ENCODE results near the gene LYPD6B. TPM values are rescaled to one million over a fixed set of nuclear protein-coding genes. Genes with fewer than 3 reads are reported as not detected.

The LYPD6B gene
- total RNA-seq, 1 donor from 2014 or later = not detected

DNA sequence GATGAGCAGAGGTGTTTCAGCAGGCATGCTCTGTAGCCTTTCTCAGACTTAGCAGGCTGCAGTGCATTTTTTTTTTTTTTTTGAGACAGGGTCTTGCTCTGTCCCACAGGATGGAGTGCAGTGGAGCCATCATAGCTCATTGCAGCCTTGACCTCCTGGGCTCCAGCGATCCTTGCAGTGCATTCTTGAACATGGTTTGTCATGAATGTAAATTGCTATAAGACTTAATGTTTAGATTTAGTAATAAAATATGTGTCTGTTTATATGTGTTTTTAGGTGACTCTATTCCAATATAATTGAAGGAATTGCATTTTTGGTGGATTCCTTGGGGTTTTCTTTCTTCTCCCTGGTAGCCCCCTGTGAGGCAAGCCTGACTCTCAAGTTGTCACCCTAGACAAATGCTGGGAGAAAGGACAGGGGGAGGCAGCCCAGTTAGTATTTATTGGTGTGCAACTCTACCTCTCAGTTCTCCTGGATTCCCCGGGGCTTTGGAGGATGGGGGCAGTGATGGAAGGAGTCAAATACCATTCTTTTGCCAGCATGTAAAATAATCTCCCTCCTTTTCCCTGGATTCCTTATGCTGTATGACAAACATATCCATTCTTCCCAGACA is 22.7 kb downstream of the LYPD6B start:
- TF ChIP-seq, protein P1, sequence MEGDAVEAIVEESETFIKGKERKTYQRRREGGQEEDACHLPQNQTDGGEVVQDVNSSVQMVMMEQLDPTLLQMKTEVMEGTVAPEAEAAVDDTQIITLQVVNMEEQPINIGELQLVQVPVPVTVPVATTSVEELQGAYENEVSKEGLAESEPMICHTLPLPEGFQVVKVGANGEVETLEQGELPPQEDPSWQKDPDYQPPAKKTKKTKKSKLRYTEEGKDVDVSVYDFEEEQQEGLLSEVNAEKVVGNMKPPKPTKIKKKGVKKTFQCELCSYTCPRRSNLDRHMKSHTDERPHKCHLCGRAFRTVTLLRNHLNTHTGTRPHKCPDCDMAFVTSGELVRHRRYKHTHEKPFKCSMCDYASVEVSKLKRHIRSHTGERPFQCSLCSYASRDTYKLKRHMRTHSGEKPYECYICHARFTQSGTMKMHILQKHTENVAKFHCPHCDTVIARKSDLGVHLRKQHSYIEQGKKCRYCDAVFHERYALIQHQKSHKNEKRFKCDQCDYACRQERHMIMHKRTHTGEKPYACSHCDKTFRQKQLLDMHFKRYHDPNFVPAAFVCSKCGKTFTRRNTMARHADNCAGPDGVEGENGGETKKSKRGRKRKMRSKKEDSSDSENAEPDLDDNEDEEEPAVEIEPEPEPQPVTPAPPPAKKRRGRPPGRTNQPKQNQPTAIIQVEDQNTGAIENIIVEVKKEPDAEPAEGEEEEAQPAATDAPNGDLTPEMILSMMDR (IDR thresholded peaks at IDR 0.05; ENCODE audit: borderline replicate concordance) = no peak
- H3K27me3 ChIP-seq (ENCODE audit: low read depth) = peaks cover 7% of the 10 kb centered on the region
- DNase-seq = no peak
- H3K4me3 ChIP-seq = no peak overlapping the region
- no peaks in the 10 kb centered on the region for H3K4me1 ChIP-seq
- intact Hi-C loops (cut with micrococcal nuclease) = no loop called here
- H3K9me3 ChIP-seq (replicated peaks) = no peaks in the 10 kb centered on the region
- H3K27ac ChIP-seq (replicated peaks) = no peak overlapping the region
- no peaks in the 10 kb centered on the region for H3K36me3 ChIP-seq

DNA sequence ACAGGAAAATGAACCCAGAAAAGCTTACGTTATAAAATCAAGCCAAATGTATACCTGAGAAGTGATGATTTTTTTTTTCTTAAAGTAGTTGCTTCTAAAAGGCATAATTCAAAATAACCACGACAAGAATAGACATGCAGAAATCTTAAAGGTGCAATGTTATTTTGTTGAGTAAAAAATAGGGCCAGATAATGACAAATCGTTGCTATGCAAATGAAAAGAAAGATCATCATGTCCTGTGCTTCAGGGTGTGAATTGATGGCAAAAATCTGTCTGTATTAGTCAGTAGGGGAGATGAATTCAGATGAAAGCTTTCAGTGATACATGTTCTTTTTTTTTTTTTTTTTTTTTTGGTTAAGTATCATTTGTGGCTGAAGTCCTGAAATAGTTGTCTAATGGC is 24.0 kb downstream of the LYPD6B start:
- H3K27ac ChIP-seq (replicated peaks) = no peak overlapping the region
- no peaks in the 10 kb centered on the region for H3K36me3 ChIP-seq
- DNase-seq = no peak
- intact Hi-C loops (cut with micrococcal nuclease) = no loop called here
- TF ChIP-seq, protein P1 (IDR thresholded peaks at IDR 0.05; ENCODE audit: borderline replicate concordance) = no peak
- H3K9me3 ChIP-seq (replicated peaks) = no peaks in the 10 kb centered on the region
- no peaks in the 10 kb centered on the region for H3K27me3 ChIP-seq (ENCODE audit: low read depth)
- H3K4me3 ChIP-seq = no peak overlapping the region
- H3K4me1 ChIP-seq = no peaks in the 10 kb centered on the region

DNA sequence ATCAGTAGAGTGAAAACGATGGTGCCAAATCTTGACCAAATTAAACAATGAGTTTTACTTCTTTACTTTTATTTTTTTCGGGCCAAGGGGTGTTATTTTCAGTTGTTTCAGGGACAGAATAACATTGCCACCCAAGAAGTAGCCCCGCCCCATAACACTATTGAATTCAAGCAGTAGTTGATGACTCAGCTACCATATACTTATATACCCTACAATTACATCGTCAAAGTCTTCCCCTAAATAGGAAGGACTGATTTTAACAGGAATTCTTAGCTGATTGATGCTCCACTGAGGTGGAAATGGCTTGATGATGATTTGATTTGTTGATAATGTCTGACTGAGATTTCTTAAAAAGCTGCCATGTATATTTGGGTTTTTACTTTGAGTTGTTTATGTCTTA is 24.7 kb downstream of the LYPD6B start:
- intact Hi-C loops (cut with micrococcal nuclease) = no loop called here
- DNase-seq = no peak
- no peaks in the 10 kb centered on the region for H3K27me3 ChIP-seq (ENCODE audit: low read depth)
- H3K36me3 ChIP-seq = no peaks in the 10 kb centered on the region
- TF ChIP-seq, protein P1 (IDR thresholded peaks at IDR 0.05; ENCODE audit: borderline replicate concordance) = no peak
- H3K27ac ChIP-seq (replicated peaks) = no peak overlapping the region
- no peak overlapping the region for H3K4me3 ChIP-seq
- H3K9me3 ChIP-seq (replicated peaks) = no peaks in the 10 kb centered on the region
- no peaks in the 10 kb centered on the region for H3K4me1 ChIP-seq

DNA sequence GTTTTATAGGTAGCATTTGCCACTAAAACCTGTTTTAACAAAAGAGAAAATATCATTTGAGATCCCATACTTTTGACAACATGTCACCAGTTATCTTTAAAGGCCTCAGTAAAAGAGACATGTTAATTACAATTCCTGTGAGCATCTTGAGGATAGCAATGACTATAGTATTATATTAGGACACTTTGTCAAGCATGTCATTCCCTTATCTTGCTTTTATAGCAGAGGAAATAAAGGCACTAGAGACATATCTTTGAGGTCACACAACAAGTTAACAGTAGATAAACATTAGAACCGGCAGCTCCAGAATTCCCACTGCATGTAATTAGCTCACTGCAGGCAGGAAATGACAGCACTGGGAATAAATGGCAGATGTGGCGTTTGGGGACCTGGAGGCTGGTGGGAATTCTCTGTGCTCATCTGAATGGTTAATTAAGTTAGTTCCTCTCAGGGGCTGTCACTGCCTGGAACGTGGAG is 25.9 kb downstream of the LYPD6B start:
- intact Hi-C loops (cut with micrococcal nuclease) = no loop called here
- no peak overlapping the region for H3K4me3 ChIP-seq
- TF ChIP-seq, protein P1 (IDR thresholded peaks at IDR 0.05; ENCODE audit: borderline replicate concordance) = no peak

DNA sequence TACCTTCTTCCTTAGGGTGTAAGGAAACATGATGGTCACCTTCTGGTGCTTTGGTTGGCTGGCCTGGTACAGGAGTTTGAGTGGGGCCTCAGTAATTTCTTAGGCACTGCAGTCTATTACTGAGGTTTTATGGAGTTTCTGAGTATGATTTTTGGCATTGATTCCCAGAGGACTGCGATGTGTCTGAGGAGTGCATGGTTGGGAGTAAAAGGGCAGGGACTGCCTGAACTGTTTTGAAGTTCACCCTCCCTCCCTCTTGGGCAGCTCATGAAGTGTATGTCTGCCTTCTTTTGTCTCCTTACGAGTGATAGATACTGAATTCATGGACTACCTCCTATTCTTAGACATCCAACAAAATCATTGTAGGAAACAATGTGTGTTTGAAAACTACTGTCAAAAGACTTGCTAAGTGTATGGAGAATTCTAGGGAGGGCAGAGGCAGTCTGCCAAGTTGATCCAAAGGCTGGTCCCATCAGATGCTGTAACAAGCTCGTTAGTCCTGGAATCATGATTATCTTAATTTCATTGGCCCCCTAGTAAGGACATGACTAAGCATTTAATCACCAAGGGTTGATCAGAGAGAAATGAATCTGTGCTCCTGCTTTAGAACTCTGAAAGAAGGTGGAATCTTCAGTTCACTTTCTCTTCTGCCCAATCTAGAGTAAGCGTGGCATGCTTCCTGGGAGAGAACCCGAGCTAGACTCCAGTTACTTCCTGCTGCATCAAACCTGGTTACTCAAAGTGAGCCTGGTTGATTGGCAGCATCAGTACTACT is 26.5 kb downstream of the LYPD6B start:
- no peak overlapping the region for H3K27ac ChIP-seq (replicated peaks)
- H3K4me1 ChIP-seq = peaks cover 5% of the 10 kb centered on the region
- H3K4me3 ChIP-seq = no peak overlapping the region
- no peak for DNase-seq
- TF ChIP-seq, protein P1 (IDR thresholded peaks at IDR 0.05; ENCODE audit: borderline replicate concordance) = no peak
- no peaks in the 10 kb centered on the region for H3K9me3 ChIP-seq (replicated peaks)
- no peaks in the 10 kb centered on the region for H3K36me3 ChIP-seq
- intact Hi-C loops (cut with micrococcal nuclease) = no loop called here
- H3K27me3 ChIP-seq (ENCODE audit: low read depth) = no peaks in the 10 kb centered on the region

More for the DNA sequence above, 25.9 kb downstream of the LYPD6B start:
- no peaks in the 10 kb centered on the region for H3K36me3 ChIP-seq
- no peaks in the 10 kb centered on the region for H3K9me3 ChIP-seq (replicated peaks)
- no peak overlapping the region for H3K27ac ChIP-seq (replicated peaks)
- no peak for DNase-seq
- H3K4me1 ChIP-seq = peaks cover under 1% of the 10 kb centered on the region
- no peaks in the 10 kb centered on the region for H3K27me3 ChIP-seq (ENCODE audit: low read depth)

All from left ventricle myocardium inferior (tissue), 1 donor.